OCI-LY7 (cell line): ENCODE measurements around the gene SH3RF3.

Experiments
- EZH2phosphoT487 ChIP-seq: fragments of 200-600 bp; sonication (generic); IDR thresholded peaks from 2 replicates; pipeline ENCODE4 v1.6.1; 2018; ENCODE audit warnings: low read depth, borderline replicate concordance, mild to moderate bottlenecking, mixed run types, antibody characterized with exemption, low read length, moderate library complexity, mixed read lengths
- TF ChIP-seq, protein P1 (sequence below): fragments of 200-600 bp; sonication (generic); conservative IDR thresholded peaks from 2 replicates; pipeline ENCODE4 v1.5.1; 2014; ENCODE audit warnings: mild to moderate bottlenecking, antibody characterized with exemption, low read length, moderate library complexity, mixed read lengths

- TF ChIP-seq, protein P1, sequence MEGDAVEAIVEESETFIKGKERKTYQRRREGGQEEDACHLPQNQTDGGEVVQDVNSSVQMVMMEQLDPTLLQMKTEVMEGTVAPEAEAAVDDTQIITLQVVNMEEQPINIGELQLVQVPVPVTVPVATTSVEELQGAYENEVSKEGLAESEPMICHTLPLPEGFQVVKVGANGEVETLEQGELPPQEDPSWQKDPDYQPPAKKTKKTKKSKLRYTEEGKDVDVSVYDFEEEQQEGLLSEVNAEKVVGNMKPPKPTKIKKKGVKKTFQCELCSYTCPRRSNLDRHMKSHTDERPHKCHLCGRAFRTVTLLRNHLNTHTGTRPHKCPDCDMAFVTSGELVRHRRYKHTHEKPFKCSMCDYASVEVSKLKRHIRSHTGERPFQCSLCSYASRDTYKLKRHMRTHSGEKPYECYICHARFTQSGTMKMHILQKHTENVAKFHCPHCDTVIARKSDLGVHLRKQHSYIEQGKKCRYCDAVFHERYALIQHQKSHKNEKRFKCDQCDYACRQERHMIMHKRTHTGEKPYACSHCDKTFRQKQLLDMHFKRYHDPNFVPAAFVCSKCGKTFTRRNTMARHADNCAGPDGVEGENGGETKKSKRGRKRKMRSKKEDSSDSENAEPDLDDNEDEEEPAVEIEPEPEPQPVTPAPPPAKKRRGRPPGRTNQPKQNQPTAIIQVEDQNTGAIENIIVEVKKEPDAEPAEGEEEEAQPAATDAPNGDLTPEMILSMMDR = no peak
- TF ChIP-seq EZH2phosphoT487 = no peak
Observed at GRCh38 chr2:109493176-109493935, 364.4 kb downstream of the SH3RF3 start.
